GM23248 (cell line): ENCODE data around the gene CMTM7.

Experiments used
- EZH2 ChIP-seq: fragments of 200-600 bp; sonication (generic); IDR thresholded peaks from 2 replicates; pipeline ENCODE4 v1.6.1; 2018; ENCODE audit warnings: antibody characterized with exemption, mild to moderate bottlenecking; ENCODE audit not compliant: insufficient read depth, poor library complexity, severe bottlenecking
- EZH2phosphoT487 ChIP-seq: fragments of 200-600 bp; sonication (generic); IDR thresholded peaks from 2 replicates; pipeline ENCODE4 v1.6.1; 2018; ENCODE audit warnings: antibody characterized with exemption, moderate library complexity, mild to moderate bottlenecking, low read depth; ENCODE audit not compliant: insufficient read depth

DNA sequence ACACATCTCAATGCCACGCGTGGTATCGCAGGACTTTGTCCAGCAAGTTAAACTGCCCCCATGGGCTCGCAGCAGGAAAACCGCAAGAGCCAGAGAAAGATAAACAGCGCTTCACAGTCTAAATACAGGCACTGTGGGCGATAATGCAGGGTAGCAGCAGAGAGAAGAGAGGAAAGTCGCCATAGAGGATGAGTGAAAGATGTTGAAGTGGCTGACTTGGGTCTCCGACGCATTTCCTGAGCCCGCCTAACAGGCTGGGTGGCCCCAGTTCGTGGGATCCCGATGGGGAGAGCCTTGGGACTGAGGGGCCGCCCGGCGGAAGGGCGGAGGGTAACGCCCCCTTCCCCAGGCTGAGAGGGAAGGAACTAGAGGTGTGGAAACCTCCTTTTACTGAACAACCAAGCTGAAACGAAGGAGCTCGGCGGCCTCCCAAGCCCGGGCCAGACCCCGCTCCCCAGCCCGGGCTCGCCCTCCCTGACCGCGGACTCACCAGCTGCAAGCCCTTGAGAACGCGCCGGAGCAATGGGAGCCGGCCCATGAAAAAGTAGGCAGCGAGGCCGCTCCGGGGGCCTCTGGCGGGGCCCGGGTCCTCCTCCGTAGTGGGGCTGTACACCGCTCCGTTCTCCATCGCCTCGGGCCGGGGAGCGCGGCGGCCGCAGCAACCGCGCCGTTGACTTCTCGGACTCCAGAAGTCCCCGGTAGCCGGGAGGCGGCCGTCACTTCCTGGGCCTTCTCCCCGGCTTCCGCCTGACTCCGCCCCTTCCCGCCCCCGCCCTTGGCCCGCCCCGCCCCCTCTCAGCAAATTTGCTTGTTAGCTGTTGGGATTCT is 110.7 kb downstream of the CMTM7 start, which contains the start of gene CMTM6:
- TF ChIP-seq EZH2phosphoT487, result no peak
- TF ChIP-seq EZH2, result no peak
